Thoracic aorta (tissue), 2 donors: ENCODE measurements around the gene SNRNP200. TPM values are rescaled to one million over a fixed set of nuclear protein-coding genes. Genes with fewer than 3 reads are reported as not detected.

Experiments
- ATAC-seq: fragments of 150-250 bp; one replicate; pipeline ENCODE4 v1.8.0; 2017; ENCODE audit warnings: low read depth; ENCODE audit not compliant: insufficient number of reproducible peaks, low FRiP score
- DNase-seq: peaks from one replicate; pipeline ENCODE4 v3.0.0-alpha.2; 2020; ENCODE audit warnings: low spot score
- H3K27ac ChIP-seq, 2 donors: fragments of 200-600 bp; sonication (generic); 1 replicate in 1 of 2; 2 replicates in 1 of 2; pipeline ENCODE4 v1.5.1; 2016; ENCODE audit warnings: mild to moderate bottlenecking in 2 of 2, moderate library complexity in 2 of 2
- H3K27me3 ChIP-seq: fragments of 200-600 bp; sonication (generic); replicated peaks from 2 replicates; pipeline ENCODE4 v1.6.0; 2016; ENCODE audit warnings: mild to moderate bottlenecking; ENCODE audit not compliant: insufficient read depth
- H3K36me3 ChIP-seq: fragments of 200-600 bp; sonication (generic); one replicate; pipeline ENCODE4 v1.5.1; 2016
- H3K4me1 ChIP-seq, 2 donors: fragments of 200-600 bp; sonication (generic); 1 replicate in 1 of 2; 2 replicates in 1 of 2; pipeline versions ENCODE4 v1.5.1 to v1.6.0; 2016; ENCODE audit warnings: low read depth in 2 of 2, mild to moderate bottlenecking in 1 of 2; ENCODE audit not compliant: control insufficient read depth in 1 of 2
- H3K4me3 ChIP-seq: fragments of 200-600 bp; sonication (generic); 2 replicates; pipeline ENCODE4 v1.5.1; 2016; ENCODE audit warnings: mild to moderate bottlenecking
- H3K9me3 ChIP-seq: fragments of 200-600 bp; sonication (generic); 2 replicates; pipeline ENCODE4 v1.5.1; 2016
- CTCF ChIP-seq: fragments of 200-600 bp; sonication (generic); IDR thresholded peaks from one replicate; pipeline ENCODE4 v1.5.1; 2019; ENCODE audit warnings: antibody characterized with exemption
- total RNA-seq, 2 donors: library from RNA; depleted of rRNA; stranded (reverse); fragments of >200 nt; gene quantifications; one replicate each; pipeline versions ENCODE4 v1.1.0 to v1.2.3, GENCODE V29; 2016

Gene SNRNP200
- total RNA-seq, 2 donors from 2014 or later: 77.2 to 85.6 TPM

DNA sequence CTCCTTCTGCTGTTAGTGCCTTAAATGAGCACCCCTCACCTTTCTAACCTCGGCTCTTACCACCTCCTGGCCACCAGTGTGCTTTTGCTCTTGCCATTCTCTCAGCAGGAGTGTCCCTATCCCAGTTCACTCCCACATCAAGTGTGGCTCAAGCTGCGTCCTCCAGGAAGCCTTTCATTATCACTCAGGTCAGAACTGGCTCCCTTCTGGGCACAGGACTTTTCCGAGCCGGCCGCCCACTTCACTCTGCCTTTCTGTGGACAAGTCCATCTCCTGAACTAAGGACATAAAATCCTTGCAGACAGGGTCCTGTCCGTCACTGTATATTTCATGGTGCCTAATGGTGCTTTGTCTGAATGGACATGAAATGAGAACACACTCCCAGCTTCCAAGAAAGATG, 55.2 kb downstream of the SNRNP200 start:
- ATAC-seq (no peak), DNase-seq (no peak)
- Histone ChIP-seq H3K27ac (peak overlapping the region; percentile 71 to 85), H3K36me3 (peaks cover 28% of the 10 kb centered on the region), H3K9me3 (no peaks in the 10 kb centered on the region), H3K27me3 (no peaks in the 10 kb centered on the region), H3K4me1 (peaks cover 15 to 29% of the 10 kb centered on the region in 2 donors), H3K4me3 (no peak overlapping the region)
- TF ChIP-seq CTCF: no peak

DNA sequence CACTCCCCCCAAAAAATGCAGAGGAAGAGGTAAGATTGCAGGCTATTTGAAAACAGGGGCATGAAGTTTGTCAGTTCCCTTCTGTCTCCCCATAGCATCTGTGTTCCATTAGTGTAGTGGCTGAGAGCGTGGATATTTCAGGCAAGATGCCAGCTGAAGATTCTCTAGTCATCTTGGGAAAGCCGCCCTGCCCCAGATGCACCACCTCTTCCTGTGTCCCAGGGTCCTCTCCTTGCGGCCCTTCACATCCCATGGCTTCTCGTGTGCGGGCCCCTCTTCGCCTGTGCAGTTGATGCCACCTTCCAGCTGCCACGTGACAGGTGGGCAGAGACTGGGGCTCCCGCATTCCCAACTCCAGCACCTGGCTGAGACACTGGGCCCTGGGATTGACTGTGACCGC, 55.7 kb downstream of the SNRNP200 start:
- Histone ChIP-seq H3K27ac (peak overlapping the region; percentile 71 to 85), H3K36me3 (peaks cover 22% of the 10 kb centered on the region), H3K9me3 (no peaks in the 10 kb centered on the region), H3K4me3 (no peak overlapping the region), H3K4me1 (peaks cover 15 to 29% of the 10 kb centered on the region in 2 donors), H3K27me3 (no peaks in the 10 kb centered on the region)
- ATAC-seq (no peak), DNase-seq (no peak)
- no peak for TF ChIP-seq CTCF

DNA sequence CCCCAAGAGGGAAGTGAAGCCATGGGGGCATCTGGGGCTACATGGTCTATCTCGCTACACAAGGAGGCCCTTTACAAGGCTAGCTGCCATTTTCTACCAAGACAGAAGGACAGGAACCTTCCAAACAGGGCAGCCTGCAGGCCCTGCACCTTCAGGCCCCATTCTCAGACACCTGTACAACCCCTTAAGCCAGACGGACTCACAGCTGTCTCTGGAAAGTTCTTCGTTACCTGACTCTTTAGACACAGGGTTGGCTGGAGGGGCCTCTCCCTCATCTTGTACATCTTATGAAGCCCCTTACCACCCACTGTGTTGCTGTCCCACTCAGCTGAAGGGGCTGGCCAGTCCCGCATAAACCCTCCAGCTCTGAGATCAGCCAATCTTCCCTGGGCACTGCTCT, 56.7 kb downstream of the SNRNP200 start:
- Histone ChIP-seq H3K4me3 (no peak overlapping the region), H3K27me3 (no peaks in the 10 kb centered on the region), H3K27ac (no peak overlapping the region), H3K4me1 (peaks cover 15 to 29% of the 10 kb centered on the region in 2 donors), H3K9me3 (no peaks in the 10 kb centered on the region), H3K36me3 (peaks cover 15% of the 10 kb centered on the region)
- ATAC-seq (no peak), DNase-seq (no peak)
- no peak for TF ChIP-seq CTCF

- Histone ChIP-seq H3K4me1 (peaks cover 15 to 29% of the 10 kb centered on the region in 2 donors), H3K27me3 (no peaks in the 10 kb centered on the region), H3K4me3 (no peak overlapping the region), H3K9me3 (no peaks in the 10 kb centered on the region), H3K27ac (no peak overlapping the region), H3K36me3 (peaks cover 8% of the 10 kb centered on the region)
- no peak for DNase-seq
- no peak for ATAC-seq
- no peak for TF ChIP-seq CTCF
Measured at GRCh38 chr2:96247896-96248295, 57.5 kb downstream of the SNRNP200 start.

DNA sequence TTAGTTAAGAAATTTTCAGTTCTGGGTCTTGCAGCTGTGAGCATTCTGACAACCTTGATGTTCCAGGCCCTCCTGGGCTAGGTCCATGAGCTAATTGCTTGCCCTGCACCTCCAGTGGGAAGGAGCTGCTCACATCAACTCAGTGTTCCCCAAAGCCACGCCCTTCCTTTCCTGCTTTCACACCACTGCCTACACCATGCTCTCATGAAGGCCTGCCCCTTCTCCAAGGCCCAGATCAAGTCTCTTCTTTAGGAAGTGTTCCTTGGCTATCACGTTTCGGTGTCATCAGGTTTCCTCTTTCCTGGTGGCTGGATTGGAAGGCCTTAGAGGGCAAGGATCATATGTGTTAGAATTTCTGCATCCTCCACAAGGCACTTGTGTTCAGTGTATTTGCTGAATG, 58.3 kb downstream of the SNRNP200 start:
- Histone ChIP-seq H3K4me1 (peaks cover 12 to 25% of the 10 kb centered on the region in 2 donors), H3K27ac (no peak overlapping the region), H3K27me3 (no peaks in the 10 kb centered on the region), H3K4me3 (no peak overlapping the region), H3K36me3 (no peaks in the 10 kb centered on the region), H3K9me3 (no peaks in the 10 kb centered on the region)
- DNase-seq: no peak
- ATAC-seq: no peak
- TF ChIP-seq CTCF: no peak
